IMR-90 (cell line): ENCODE measurements around the gene NEO1. TPM values are rescaled to one million over a fixed set of nuclear protein-coding genes. Genes with fewer than 3 reads are reported as not detected.

Experiments used
- ATAC-seq: fragments of 200-7000 bp; cut with Tn5 transposase; 2 replicates; pipeline ENCODE4 v1.9.1; 2020; ENCODE audit warnings: low read depth, mild to moderate bottlenecking, moderate library complexity
- BruUV-seq: library from RNA; stranded (reverse); fragments of 400-500 nt; replicated peaks from 2 replicates; lab custom pipeline; 2021; lab: Mats Ljungman, UMichigan
- CTCF ChIA-PET: fragments of 300-600 bp; formaldehyde crosslinking; extraction: SDS; loops from one replicate; lab custom pipeline; 2021; ENCODE audit warnings: antibody characterized with exemption; lab: Yijun Ruan, JAX
- POLR2A ChIA-PET: fragments of 300-600 bp; sonication (Branson Sonifier 250); formaldehyde crosslinking; loops from one replicate; lab custom pipeline; 2022; ENCODE audit warnings: antibody characterized with exemption; ENCODE audit not compliant: unreplicated experiment; lab: Charles Lee
- DNase-seq: peaks from one replicate; pipeline ENCODE4 v3.0.0; 2013
- H2AFZ ChIP-seq: replicated peaks from 2 replicates; pipeline ENCODE3; 2013; ENCODE audit warnings: low read length, mild to moderate bottlenecking; ENCODE audit not compliant: poor library complexity
- H2AK5ac ChIP-seq: 2 replicates; pipeline ENCODE4 v1.6.1; 2013; ENCODE audit warnings: low read depth, low read length, inconsistent platforms
- H2AK9ac ChIP-seq: replicated peaks from 2 replicates; pipeline ENCODE3; 2013; ENCODE audit warnings: mild to moderate bottlenecking, low read depth, low read length, moderate library complexity; ENCODE audit not compliant: poor library complexity
- H2BK120ac ChIP-seq: 2 replicates; pipeline ENCODE4 v1.6.1; 2013; ENCODE audit warnings: low read depth, low read length, inconsistent platforms
- H2BK15ac ChIP-seq: 3 replicates; pipeline ENCODE4 v1.6.1; 2013; ENCODE audit warnings: low read depth, low read length, inconsistent platforms
- H2BK20ac ChIP-seq: 2 replicates; pipeline ENCODE4 v1.6.1; 2013; ENCODE audit warnings: low read depth, mild to moderate bottlenecking, inconsistent platforms, low read length, moderate library complexity
- H2BK5ac ChIP-seq: 2 replicates; pipeline ENCODE4 v1.6.1; 2013; ENCODE audit warnings: mild to moderate bottlenecking, low read depth, low read length, inconsistent platforms; ENCODE audit not compliant: poor library complexity, severe bottlenecking
- H3K14ac ChIP-seq: replicated peaks from 2 replicates; pipeline ENCODE4 v1.6.1; 2013; ENCODE audit warnings: low read depth, low read length, inconsistent platforms
- H3K18ac ChIP-seq: 2 replicates; pipeline ENCODE4 v1.6.1; 2013; ENCODE audit warnings: low read depth, low read length, control low read depth
- H3K23ac ChIP-seq: 2 replicates; pipeline ENCODE4 v1.6.1; 2013; ENCODE audit warnings: low read depth, low read length, inconsistent platforms
- H3K27ac ChIP-seq: 2 replicates; pipeline ENCODE4 v1.5.1; 2013; ENCODE audit warnings: mild to moderate bottlenecking, control low read depth, low read length; ENCODE audit not compliant: insufficient read depth
- H3K27me3 ChIP-seq: 2 replicates; pipeline ENCODE4 v1.6.1; 2013; ENCODE audit warnings: low read length; ENCODE audit not compliant: control insufficient read depth, insufficient read depth
- H3K36me3 ChIP-seq: 2 replicates; pipeline ENCODE4 v1.6.1; 2013; ENCODE audit warnings: low read length, mixed read lengths; ENCODE audit not compliant: control insufficient read depth, insufficient read depth
- H3K4ac ChIP-seq: 2 replicates; pipeline ENCODE4 v1.6.1; 2013; ENCODE audit warnings: low read depth, low read length, inconsistent platforms
- H3K4me1 ChIP-seq: 2 replicates; pipeline ENCODE4 v1.6.1; 2013; ENCODE audit warnings: low read length, mixed read lengths; ENCODE audit not compliant: control insufficient read depth, insufficient read depth
- H3K4me2 ChIP-seq: 2 replicates; pipeline ENCODE4 v1.6.1; 2013; ENCODE audit warnings: low read depth, mild to moderate bottlenecking, control low read depth, low read length, moderate library complexity
- H3K4me3 ChIP-seq: 2 replicates; pipeline ENCODE4 v1.5.1; 2013; ENCODE audit warnings: low read depth, mild to moderate bottlenecking, control low read depth, low read length, moderate library complexity; ENCODE audit not compliant: insufficient read depth
- H3K56ac ChIP-seq: 2 replicates; pipeline ENCODE4 v1.6.1; 2013; ENCODE audit warnings: low read length, inconsistent platforms; ENCODE audit not compliant: insufficient read depth; ENCODE audit errors: extremely low read depth
- H3K79me1 ChIP-seq, 2 experiments: 2 replicates each; pipeline ENCODE4 v1.6.1; 2013; ENCODE audit warnings: low read length in 2 of 2, inconsistent platforms in 1 of 2, low read depth in 1 of 2
- H3K9ac ChIP-seq: 2 replicates; pipeline ENCODE4 v1.6.1; 2013; ENCODE audit warnings: low read depth, low read length, control low read depth
- H3K9me1 ChIP-seq: 2 replicates; pipeline ENCODE4 v1.6.1; 2013; ENCODE audit warnings: low read length, inconsistent platforms; ENCODE audit not compliant: insufficient read depth
- H3K9me3 ChIP-seq: 2 replicates; pipeline ENCODE4 v1.6.1; 2013; ENCODE audit warnings: low read length; ENCODE audit not compliant: control insufficient read depth, insufficient read depth
- H4K20me1 ChIP-seq: 2 replicates; pipeline ENCODE4 v1.6.1; 2013; ENCODE audit warnings: low read length, inconsistent platforms; ENCODE audit not compliant: insufficient read depth
- H4K5ac ChIP-seq: 2 replicates; pipeline ENCODE4 v1.6.1; 2013; ENCODE audit warnings: mild to moderate bottlenecking, low read depth, low read length, control low read depth
- H4K8ac ChIP-seq, 2 experiments: 2 replicates each; pipeline ENCODE4 v1.6.1; 2013; ENCODE audit warnings: low read depth in 2 of 2, low read length in 2 of 2, control low read depth in 1 of 2, inconsistent platforms in 1 of 2
- H4K91ac ChIP-seq: 2 replicates; pipeline ENCODE4 v1.6.1; 2013; ENCODE audit warnings: low read depth, low read length, inconsistent platforms; ENCODE audit not compliant: insufficient read depth
- BHLHE40 ChIP-seq: fragments of 150-350 bp; IDR thresholded peaks from 2 replicates; pipeline ENCODE4 v1.6.1; 2016; ENCODE audit warnings: mild to moderate bottlenecking, low read depth, low read length
- CEBPB ChIP-seq: IDR thresholded peaks from 2 replicates; pipeline ENCODE4 v1.6.1; 2012; ENCODE audit warnings: low read depth, low read length, improper control_type of control experiment
- CHD1 ChIP-seq: IDR thresholded peaks from 2 replicates; pipeline ENCODE4 v1.6.1; 2012; ENCODE audit warnings: low read depth, low read length, improper control_type of control experiment
- FOS ChIP-seq: fragments of 150-350 bp; IDR thresholded peaks from 2 replicates; pipeline ENCODE4 v1.6.1; 2016; ENCODE audit warnings: low read depth, low read length
- MAFK ChIP-seq: IDR thresholded peaks from 2 replicates; pipeline ENCODE4 v1.6.1; 2012; ENCODE audit warnings: low read depth, low read length, improper control_type of control experiment
- MAZ ChIP-seq: IDR thresholded peaks from 2 replicates; pipeline ENCODE4 v1.6.1; 2012; ENCODE audit warnings: low read depth, mild to moderate bottlenecking, low read length, improper control_type of control experiment, moderate library complexity, borderline replicate concordance
- MXI1 ChIP-seq: IDR thresholded peaks from 2 replicates; pipeline ENCODE4 v1.6.1; 2012; ENCODE audit warnings: low read depth, mild to moderate bottlenecking, low read length, moderate library complexity, borderline replicate concordance
- NFE2L2 ChIP-seq: fragments of 150-350 bp; IDR thresholded peaks from 2 replicates; pipeline ENCODE4 v1.6.1; 2016; ENCODE audit warnings: low read depth, mild to moderate bottlenecking, low read length
- POLR2A ChIP-seq: IDR thresholded peaks from 2 replicates; pipeline ENCODE4 v1.6.1; 2012; ENCODE audit warnings: mild to moderate bottlenecking, low read depth, low read length
- RAD21 ChIP-seq: IDR thresholded peaks from 2 replicates; pipeline ENCODE4 v1.6.1; 2012; ENCODE audit warnings: low read length, improper control_type of control experiment
- RCOR1 ChIP-seq: IDR thresholded peaks from 2 replicates; pipeline ENCODE4 v1.6.1; 2012; ENCODE audit warnings: mild to moderate bottlenecking, low read length, improper control_type of control experiment; ENCODE audit not compliant: insufficient replicate concordance
- RFX5 ChIP-seq: IDR thresholded peaks from 2 replicates; pipeline ENCODE4 v1.8.0; 2012; ENCODE audit warnings: low read depth, mild to moderate bottlenecking, low read length, moderate library complexity
- SMC3 ChIP-seq: fragments of 150-350 bp; IDR thresholded peaks from 2 replicates; pipeline ENCODE4 v1.6.1; 2016; ENCODE audit warnings: low read depth, mild to moderate bottlenecking, antibody characterized with exemption, low read length, moderate library complexity
- WGBS, 2 experiments: methylation state at CpG; one replicate each; pipeline versions ENCODE4 v1.1.5 to v1.1.7; 2013; ENCODE audit warnings: missing lambda C conversion rate in 2 of 2; ENCODE audit not compliant: insufficient read length in 1 of 2; ENCODE audit errors: extremely low coverage in 2 of 2; 5-methylcytosine and 5-hydroxymethylcytosine counted together
- dilution Hi-C: fragments of 300-500 bp; cut with HindIII; formaldehyde crosslinking; loops from one replicate; pipeline ENCODE4 v1.14.3; 2018; ENCODE audit warnings: low sequenced_read_pairs; ENCODE audit not compliant: unreplicated experiment
- in situ Hi-C: fragments of 300-500 bp; cut with MboI; formaldehyde crosslinking; loops from 3 replicates; pipeline ENCODE4 v1.14.3; 2019; ENCODE audit warnings: low sequenced_read_pairs, inconsistent platforms, mixed read lengths
- intact Hi-C: fragments of 100-400 bp; cut with micrococcal nuclease; formaldehyde crosslinking; loops from 2 replicates; pipeline ENCODE4 v1.10.0; 2022
- polyA plus RNA-seq, 3 experiments: library from polyadenylated mRNA; depleted of rRNA; stranded (reverse); fragments of >200 nt; gene quantifications; 2 replicates each; pipeline ENCODE4 v1.2.3, GENCODE V29; 2012; ENCODE audit warnings: low replicate concordance in 1 of 3
- total RNA-seq: library from RNA; depleted of rRNA; stranded (reverse); fragments of >200 nt; gene quantifications from 2 replicates; pipeline ENCODE4 v1.2.3, GENCODE V29; 2012
- TF ChIP-seq, protein P1 (sequence below): conservative IDR thresholded peaks from 2 replicates; pipeline ENCODE4 v1.5.1; 2012; ENCODE audit warnings: mild to moderate bottlenecking, low read depth, low read length, improper control_type of control experiment
- TF ChIP-seq, protein P2 (sequence below): fragments of 150-350 bp; IDR thresholded peaks from 2 replicates; pipeline ENCODE4 v1.6.1; 2016; ENCODE audit warnings: low read depth, mild to moderate bottlenecking, low read length, moderate library complexity, borderline replicate concordance
- TF ChIP-seq, protein P3 (sequence below): fragments of 150-350 bp; IDR thresholded peaks from 2 replicates; pipeline ENCODE4 v1.6.1; 2017; ENCODE audit warnings: mild to moderate bottlenecking, antibody characterized with exemption, low read length, low read depth

Gene NEO1
- total and polyA plus RNA-seq, 2 of the 4 experiments (the other 2 are of a cell fraction), result 16.3 to 18.5 TPM

DNA sequence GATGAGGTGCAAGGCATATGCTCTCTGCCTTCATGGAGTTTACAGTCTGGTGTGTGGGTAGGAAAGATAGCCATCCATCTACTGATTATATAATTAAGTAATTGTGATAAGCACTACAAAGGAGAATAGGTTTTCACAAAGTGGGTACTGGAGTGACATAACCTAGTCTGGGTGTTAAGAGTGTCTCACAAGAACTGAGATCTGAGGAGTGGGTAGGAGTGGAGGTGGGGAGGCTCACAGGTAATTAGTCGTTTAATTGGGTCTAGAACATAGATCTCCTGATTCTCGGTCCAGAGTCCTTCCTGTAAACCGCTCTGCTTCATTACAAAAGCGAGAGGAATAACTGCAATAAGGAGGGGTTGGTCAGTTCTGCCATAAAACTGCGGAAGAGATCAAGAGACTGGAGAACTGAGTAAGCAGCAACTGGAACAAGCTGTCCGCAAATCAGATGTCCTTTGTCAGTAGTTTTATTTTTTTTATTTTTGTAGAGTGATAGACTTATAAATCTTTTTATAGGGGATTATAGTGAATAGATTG, 2.2 kb downstream of the NEO1 start:
- Histone ChIP-seq H3K18ac (no peak overlapping the region), H3K9ac (no peak overlapping the region), H3K36me3 (no peaks in the 10 kb centered on the region), H3K79me1 (peaks cover 0 to 29% of the 10 kb centered on the region in 2 experiments; a peak in 2 of 4 replicates), H4K5ac (no peak overlapping the region), H3K4me2 (no peak overlapping the region; the same call in 1 of the 2 replicates), H3K27me3 (peaks cover 8% of the 10 kb centered on the region), H3K9me3 (no peaks in the 10 kb centered on the region), H2BK20ac (no peak overlapping the region), H3K9me1 (no peaks in the 10 kb centered on the region; the same call in 1 of the 2 replicates), H2AK9ac (no peak overlapping the region), H3K56ac (no peak overlapping the region), H2BK5ac (no peak overlapping the region), H2BK15ac (no peak overlapping the region), H4K20me1 (peaks cover 16% of the 10 kb centered on the region; the same call in 1 of the 2 replicates), H3K4me1 (peaks cover 2% of the 10 kb centered on the region; the same call in 1 of the 2 replicates), H2BK120ac (no peak overlapping the region), H3K14ac (no peak overlapping the region), H3K23ac (no peak overlapping the region), H4K8ac (no peak overlapping the region), H2AK5ac (no peak overlapping the region), H3K4ac (no peak overlapping the region), H4K91ac (no peak overlapping the region), H3K4me3 (no peak overlapping the region), H3K27ac (no peak overlapping the region), H2AFZ (no peak overlapping the region)
- dilution Hi-C loops, result no loop called here
- DNase-seq (no peak), ATAC-seq (no peak)
- intact Hi-C loops, result loop anchor here (5.0 kb wide), 1 partner anchor 52 kb away; no protein-coding TSS in a partner anchor
- CTCF ChIA-PET, result no interaction called here
- POLR2A ChIA-PET, result no interaction called here
- BruUV-seq, result no TSS peak
- 90% methylated on average over 2 of the region's 6 CpGs; no CpG with 5 or more reads in 1 of the 2 experiments for WGBS, 2 experiments
- in situ Hi-C loops, result no loop called here
- TF ChIP-seq MAZ, result no peak
- TF ChIP-seq, protein P1, sequence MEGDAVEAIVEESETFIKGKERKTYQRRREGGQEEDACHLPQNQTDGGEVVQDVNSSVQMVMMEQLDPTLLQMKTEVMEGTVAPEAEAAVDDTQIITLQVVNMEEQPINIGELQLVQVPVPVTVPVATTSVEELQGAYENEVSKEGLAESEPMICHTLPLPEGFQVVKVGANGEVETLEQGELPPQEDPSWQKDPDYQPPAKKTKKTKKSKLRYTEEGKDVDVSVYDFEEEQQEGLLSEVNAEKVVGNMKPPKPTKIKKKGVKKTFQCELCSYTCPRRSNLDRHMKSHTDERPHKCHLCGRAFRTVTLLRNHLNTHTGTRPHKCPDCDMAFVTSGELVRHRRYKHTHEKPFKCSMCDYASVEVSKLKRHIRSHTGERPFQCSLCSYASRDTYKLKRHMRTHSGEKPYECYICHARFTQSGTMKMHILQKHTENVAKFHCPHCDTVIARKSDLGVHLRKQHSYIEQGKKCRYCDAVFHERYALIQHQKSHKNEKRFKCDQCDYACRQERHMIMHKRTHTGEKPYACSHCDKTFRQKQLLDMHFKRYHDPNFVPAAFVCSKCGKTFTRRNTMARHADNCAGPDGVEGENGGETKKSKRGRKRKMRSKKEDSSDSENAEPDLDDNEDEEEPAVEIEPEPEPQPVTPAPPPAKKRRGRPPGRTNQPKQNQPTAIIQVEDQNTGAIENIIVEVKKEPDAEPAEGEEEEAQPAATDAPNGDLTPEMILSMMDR, result no peak
- no peak for TF ChIP-seq CEBPB
- TF ChIP-seq RFX5, result no peak
- TF ChIP-seq POLR2A, result no peak
- TF ChIP-seq CHD1, result no peak
- no peak for TF ChIP-seq MAFK
- TF ChIP-seq, protein P2, sequence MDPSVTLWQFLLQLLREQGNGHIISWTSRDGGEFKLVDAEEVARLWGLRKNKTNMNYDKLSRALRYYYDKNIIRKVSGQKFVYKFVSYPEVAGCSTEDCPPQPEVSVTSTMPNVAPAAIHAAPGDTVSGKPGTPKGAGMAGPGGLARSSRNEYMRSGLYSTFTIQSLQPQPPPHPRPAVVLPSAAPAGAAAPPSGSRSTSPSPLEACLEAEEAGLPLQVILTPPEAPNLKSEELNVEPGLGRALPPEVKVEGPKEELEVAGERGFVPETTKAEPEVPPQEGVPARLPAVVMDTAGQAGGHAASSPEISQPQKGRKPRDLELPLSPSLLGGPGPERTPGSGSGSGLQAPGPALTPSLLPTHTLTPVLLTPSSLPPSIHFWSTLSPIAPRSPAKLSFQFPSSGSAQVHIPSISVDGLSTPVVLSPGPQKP, result no peak
- TF ChIP-seq RAD21, result no peak
- TF ChIP-seq BHLHE40, result no peak
- TF ChIP-seq NFE2L2, result no peak
- TF ChIP-seq SMC3, result no peak
- TF ChIP-seq, protein P3, sequence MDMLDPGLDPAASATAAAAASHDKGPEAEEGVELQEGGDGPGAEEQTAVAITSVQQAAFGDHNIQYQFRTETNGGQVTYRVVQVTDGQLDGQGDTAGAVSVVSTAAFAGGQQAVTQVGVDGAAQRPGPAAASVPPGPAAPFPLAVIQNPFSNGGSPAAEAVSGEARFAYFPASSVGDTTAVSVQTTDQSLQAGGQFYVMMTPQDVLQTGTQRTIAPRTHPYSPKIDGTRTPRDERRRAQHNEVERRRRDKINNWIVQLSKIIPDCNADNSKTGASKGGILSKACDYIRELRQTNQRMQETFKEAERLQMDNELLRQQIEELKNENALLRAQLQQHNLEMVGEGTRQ, result no peak
- TF ChIP-seq MXI1, result no peak
- no peak for TF ChIP-seq RCOR1
- TF ChIP-seq FOS, result no peak
